ENCODE data around the gene PRKCE. TPM values are rescaled to one million over a fixed set of nuclear protein-coding genes. Genes with fewer than 3 reads are reported as not detected.

Gene PRKCE
- total and polyA plus RNA-seq, 2 of the 8 experiments (the other 6 are each of a cell fraction or from before 2014, with no cell fraction given) = 0.54 to 2.1 TPM

DNA sequence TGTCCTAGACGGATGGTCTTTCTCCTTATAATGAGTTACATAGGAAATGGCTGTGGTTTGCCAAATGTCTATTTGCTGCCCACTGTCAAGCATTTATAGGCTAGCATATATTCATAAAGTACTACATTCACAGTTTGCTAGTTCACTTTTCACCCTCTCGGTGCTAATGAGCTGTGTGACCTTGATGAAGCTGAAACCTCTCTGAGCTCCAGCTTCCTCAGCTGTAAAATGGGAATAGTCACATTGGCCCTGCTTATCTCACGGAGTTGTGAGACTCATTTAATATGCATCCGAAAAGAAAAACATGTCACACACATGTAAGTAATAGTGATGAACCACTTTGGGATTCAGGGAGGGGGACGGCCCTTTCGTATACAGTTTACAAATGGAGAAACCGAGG lies 17.0 kb downstream of the PRKCE start:
- no peaks in the 10 kb centered on the region for H3K9me3 ChIP-seq (ENCODE audit: insufficient read depth in 2 of 2, low read depth in 1 of 2, low read length in 1 of 2)
- POLR2A ChIA-PET (ENCODE audit: partially characterized antibody) = no interaction called here
- H3K36me3 ChIP-seq (ENCODE audit: control insufficient read depth in 2 of 4, insufficient read depth in 4 of 4, low read length in 3 of 4) = no peaks in the 10 kb centered on the region
- H2BK5ac ChIP-seq (ENCODE audit: low read depth, low read length) = no peak overlapping the region
- H3K18ac ChIP-seq (ENCODE audit: extremely low read depth, low read length) = no peak overlapping the region
- no peak overlapping the region for H2BK12ac ChIP-seq (ENCODE audit: low read depth, low read length)
- no peak overlapping the region for H3K56ac ChIP-seq (replicated peaks; ENCODE audit: insufficient read length, low read depth, low read length)
- WGBS, 2 experiments (ENCODE audit: extremely low coverage in 1 of 2, insufficient coverage in 1 of 2, insufficient read length in 1 of 2, insufficient replicate concordance in 2 of 2, low coverage in 1 of 2, low lambda C conversion rate in 2 of 2, missing lambda C conversion rate in 1 of 2) = 90% methylated on average over 7 of the region's 7 CpGs; no CpG with 5 or more reads in 1 of the 2 experiments
- no peak overlapping the region for H2BK120ac ChIP-seq (replicated peaks; ENCODE audit: low read depth, low read length)
- H3K79me2 ChIP-seq (ENCODE audit: control insufficient read depth in 1 of 2, insufficient read depth in 2 of 2, low read length in 2 of 2) = no peaks in the 10 kb centered on the region
- H3K9ac ChIP-seq (replicated peaks in 1 of 4; ENCODE audit: extremely low read depth in 1 of 4, low read depth in 3 of 4, low read length in 3 of 4) = no peak overlapping the region
- no peak overlapping the region for H3K23ac ChIP-seq (ENCODE audit: insufficient read length)
- no peak overlapping the region for H4K91ac ChIP-seq (replicated peaks; ENCODE audit: insufficient read length, low read length)
- H3K4me3 ChIP-seq (ENCODE audit: extremely low read depth in 1 of 4, insufficient read depth in 2 of 4, low read depth in 3 of 4, low read length in 4 of 4) = no peak overlapping the region
- H3K27ac ChIP-seq (ENCODE audit: low read depth, low read length) = no peak overlapping the region
- H2AFZ ChIP-seq (ENCODE audit: low read length) = no peak overlapping the region
- H3K4ac ChIP-seq (replicated peaks; ENCODE audit: insufficient read length, low read depth, low read length) = no peak overlapping the region
- H3K4me1 ChIP-seq (replicated peaks in 1 of 4; ENCODE audit: control insufficient read depth in 3 of 4, insufficient read depth in 4 of 4, low read length in 3 of 4) = no peaks in the 10 kb centered on the region
- H4K5ac ChIP-seq (ENCODE audit: insufficient read length, low read depth, low read length) = no peak overlapping the region
- CTCF ChIA-PET (ENCODE audit: partially characterized antibody) = no interaction called here
- no peak overlapping the region for H2BK15ac ChIP-seq (ENCODE audit: low read length)
- no peak overlapping the region for H3K4me2 ChIP-seq (ENCODE audit: insufficient read depth in 1 of 2, low read depth in 2 of 2, low read length in 2 of 2)
- H3K27me3 ChIP-seq (replicated peaks in 1 of 4; ENCODE audit: control insufficient read depth in 3 of 4, extremely low read depth in 1 of 4, insufficient read depth in 3 of 4, low read length in 3 of 4) = no peaks in the 10 kb centered on the region; a peak in 1 of 7 replicates
- H3K23me2 ChIP-seq (ENCODE audit: low read depth, low read length) = peaks cover 2% of the 10 kb centered on the region; the same call in 1 of the 2 replicates
- no peaks in the 10 kb centered on the region for H4K20me1 ChIP-seq (replicated peaks in 1 of 2; ENCODE audit: control insufficient read depth in 1 of 2, insufficient read depth in 2 of 2, low read length in 2 of 2)
- TF ChIP-seq CEBPB (IDR thresholded peaks at IDR 0.05; ENCODE audit: low read depth, low read length) = no peak
- no peak for TF ChIP-seq FOSL1 (IDR thresholded peaks at IDR 0.05; ENCODE audit: insufficient read depth, low read depth, low read length)
- TF ChIP-seq HDAC2 (IDR thresholded peaks at IDR 0.05; ENCODE audit: borderline replicate concordance in 1 of 2, low read depth in 2 of 2, low read length in 2 of 2) = no peak
- no peak for TF ChIP-seq ASH2L (IDR thresholded peaks at IDR 0.05; ENCODE audit: low read length)
- TF ChIP-seq PHF8 (conservative IDR thresholded peaks at IDR 0.05; ENCODE audit: low read depth, low read length) = no peak
- TF ChIP-seq SUZ12 (IDR thresholded peaks at IDR 0.05; ENCODE audit: low read length) = no peak
- no peak for DNase-seq (ENCODE audit: low read depth in 1 of 2, low spot score in 2 of 2)
- no peak overlapping the region for H4K8ac ChIP-seq (ENCODE audit: extremely low read depth, insufficient read depth, low read length)
- no peak for FAIRE-seq
- H3K79me1 ChIP-seq (ENCODE audit: low read depth, low read length) = no peaks in the 10 kb centered on the region
- H2BK20ac ChIP-seq (ENCODE audit: low read length) = no peak overlapping the region
- H2AK5ac ChIP-seq (ENCODE audit: low read depth, low read length) = no peak overlapping the region
- H3K14ac ChIP-seq (ENCODE audit: insufficient read length) = no peak overlapping the region
